HG03521 (cell line): ENCODE data around the gene BTBD1.

Source experiments
- ATAC-seq: cut with Tn5 transposase; IDR thresholded peaks from one replicate; pipeline ENCODE4 v1.9.1; 2021; ENCODE audit warnings: mild to moderate bottlenecking, moderate library complexity; ENCODE audit not compliant: unreplicated experiment

Gene BTBD1

GRCh38 chr15:82999426-82999825, 67.6 kb downstream of the BTBD1 start:
- ATAC-seq: no peak

- ATAC-seq: no peak
Measured at GRCh38 chr15:82995938-82996337, 71.1 kb downstream of the BTBD1 start.

- ATAC-seq: no peak
Measured at GRCh38 chr15:82995076-82995475, 72.0 kb downstream of the BTBD1 start.

GRCh38 chr15:82993144-82993543, 73.9 kb downstream of the BTBD1 start:
- ATAC-seq: no peak

- no peak for ATAC-seq
Measured at GRCh38 chr15:82992436-82992998, 74.5 kb downstream of the BTBD1 start.

- peak; percentile 25 for ATAC-seq
Measured at GRCh38 chr15:82986442-82986780, 80.6 kb downstream of the BTBD1 start.

- peak; percentile 91 for ATAC-seq
Measured at GRCh38 chr15:82985688-82986441, 81.2 kb downstream of the BTBD1 start, which contains the start of gene RAMAC. Gene RAMAC (plus strand): TSS chr15:82986210. CDS start chr15:82989019, 2,809 bp downstream.

GRCh38 chr15:82980981-82981380, 86.1 kb downstream of the BTBD1 start:
- ATAC-seq: no peak

GRCh38 chr15:82979726-82980125, 87.3 kb downstream of the BTBD1 start:
- no peak for ATAC-seq

- ATAC-seq: no peak
Measured at GRCh38 chr15:82978438-82978837, 88.6 kb downstream of the BTBD1 start.

GRCh38 chr15:82977076-82977475, 90.0 kb downstream of the BTBD1 start:
- no peak for ATAC-seq

GRCh38 chr15:82972990-82973389, 94.1 kb downstream of the BTBD1 start:
- no peak for ATAC-seq

GRCh38 chr15:82971218-82971984, 95.7 kb downstream of the BTBD1 start:
- no peak for ATAC-seq

GRCh38 chr15:82970696-82971095, 96.4 kb downstream of the BTBD1 start:
- ATAC-seq: no peak

- ATAC-seq: no peak
Measured at GRCh38 chr15:82970078-82970686, 96.9 kb downstream of the BTBD1 start.

- no peak for ATAC-seq
Measured at GRCh38 chr15:82969353-82969752, 97.7 kb downstream of the BTBD1 start.

- ATAC-seq: no peak
Measured at GRCh38 chr15:82968066-82968465, 99.0 kb downstream of the BTBD1 start.

GRCh38 chr15:82966671-82967071, 100.4 kb downstream of the BTBD1 start:
- ATAC-seq: peak; percentile 74
